NT2/D1 (cell line): Measurements from ENCODE around the gene ALOXE3.

Experiments
- DNase-seq: peaks from one replicate; pipeline ENCODE4 v3.0.0-alpha.2; 2011; ENCODE audit warnings: low read depth, low spot score
- H3K27me3 ChIP-seq: 2 replicates; pipeline ENCODE4 v1.6.0; 2011; ENCODE audit warnings: mild to moderate bottlenecking; ENCODE audit not compliant: insufficient read length, insufficient read depth
- H3K36me3 ChIP-seq: 2 replicates; pipeline ENCODE4 v1.6.1; 2011; ENCODE audit warnings: mild to moderate bottlenecking, low read length, mixed read lengths; ENCODE audit not compliant: insufficient read depth, insufficient read length
- H3K4me1 ChIP-seq: 2 replicates; pipeline ENCODE4 v1.5.1; 2011; ENCODE audit not compliant: insufficient read depth, insufficient read length
- H3K4me3 ChIP-seq: 2 replicates; pipeline ENCODE4 v1.5.1; 2011; ENCODE audit warnings: low read depth; ENCODE audit not compliant: insufficient read length
- H3K9ac ChIP-seq: 2 replicates; pipeline ENCODE4 v1.6.0; 2011; ENCODE audit warnings: low read depth; ENCODE audit not compliant: insufficient read length
- H3K9me3 ChIP-seq: 2 replicates; pipeline ENCODE4 v1.5.1; 2011; ENCODE audit warnings: mild to moderate bottlenecking, low read length; ENCODE audit not compliant: insufficient read depth
- SUZ12 ChIP-seq: IDR thresholded peaks from 2 replicates; pipeline ENCODE4 v1.6.1; 2011; ENCODE audit not compliant: insufficient read length, insufficient read depth; ENCODE audit errors: extremely low read depth
- YY1 ChIP-seq: IDR thresholded peaks from 2 replicates; pipeline ENCODE4 v1.6.1; 2011; ENCODE audit not compliant: insufficient read length, insufficient read depth
- ZNF274 ChIP-seq: IDR thresholded peaks from 2 replicates; pipeline ENCODE4 v1.6.1; 2011; ENCODE audit warnings: mild to moderate bottlenecking, low read depth, low read length

Gene ALOXE3

GRCh38 chr17:8068736-8069586, 49.4 kb downstream of the ALOXE3 start:
- peaks cover 3% of the 10 kb centered on the region for H3K4me1 ChIP-seq
- TF ChIP-seq SUZ12 (no peak), ZNF274 (no peak)
- no peak for DNase-seq
- H3K9ac ChIP-seq: no peak overlapping the region
- no peaks in the 10 kb centered on the region for H3K36me3 ChIP-seq
- H3K27me3 ChIP-seq: peaks cover 42% of the 10 kb centered on the region
- H3K4me3 ChIP-seq: no peak overlapping the region
- H3K9me3 ChIP-seq: no peaks in the 10 kb centered on the region

- TF ChIP-seq ZNF274 (no peak), SUZ12 (no peak), YY1 (no peak)
- H3K4me1 ChIP-seq: no peaks in the 10 kb centered on the region
- no peak overlapping the region for H3K9ac ChIP-seq
- no peak for DNase-seq
- H3K36me3 ChIP-seq: no peaks in the 10 kb centered on the region
- H3K9me3 ChIP-seq: no peaks in the 10 kb centered on the region
- peaks cover 30% of the 10 kb centered on the region for H3K27me3 ChIP-seq
- no peak overlapping the region for H3K4me3 ChIP-seq
Measured at GRCh38 chr17:8067806-8068205, 50.5 kb downstream of the ALOXE3 start.

GRCh38 chr17:8066841-8067775, 51.2 kb downstream of the ALOXE3 start:
- Histone ChIP-seq H3K27me3 (peaks cover 23% of the 10 kb centered on the region), H3K9ac (no peak overlapping the region), H3K4me3 (no peak overlapping the region), H3K36me3 (no peaks in the 10 kb centered on the region), H3K9me3 (no peaks in the 10 kb centered on the region), H3K4me1 (no peaks in the 10 kb centered on the region)
- TF ChIP-seq SUZ12 (no peak), ZNF274 (no peak), YY1 (no peak)
- no peak for DNase-seq

- Histone ChIP-seq H3K9ac (no peak overlapping the region), H3K4me1 (no peaks in the 10 kb centered on the region), H3K4me3 (no peak overlapping the region), H3K36me3 (no peaks in the 10 kb centered on the region), H3K9me3 (no peaks in the 10 kb centered on the region), H3K27me3 (peaks cover 3% of the 10 kb centered on the region)
- no peak for DNase-seq
- TF ChIP-seq SUZ12 (no peak), YY1 (no peak), ZNF274 (no peak)
Measured at GRCh38 chr17:8064561-8065019, 53.7 kb downstream of the ALOXE3 start.

- H3K9ac ChIP-seq: no peak overlapping the region
Measured at GRCh38 chr17:8063761-8064534, 54.4 kb downstream of the ALOXE3 start.

GRCh38 chr17:8062807-8063483, 55.4 kb downstream of the ALOXE3 start:
- Histone ChIP-seq H3K9me3 (no peaks in the 10 kb centered on the region), H3K4me3 (no peak overlapping the region), H3K9ac (no peak overlapping the region), H3K4me1 (no peaks in the 10 kb centered on the region), H3K36me3 (no peaks in the 10 kb centered on the region), H3K27me3 (no peaks in the 10 kb centered on the region)
- no peak for DNase-seq
- TF ChIP-seq YY1 (no peak), ZNF274 (no peak), SUZ12 (no peak)

More at GRCh38 chr17:8063761-8064534, 54.4 kb downstream of the ALOXE3 start:
- no peak for DNase-seq
- Histone ChIP-seq H3K27me3 (no peaks in the 10 kb centered on the region), H3K4me3 (no peak overlapping the region), H3K36me3 (no peaks in the 10 kb centered on the region), H3K9me3 (no peaks in the 10 kb centered on the region), H3K4me1 (no peaks in the 10 kb centered on the region)
- TF ChIP-seq ZNF274 (no peak), SUZ12 (no peak)
